ENCODE measurements around the gene IL9. TPM values are rescaled to one million over a fixed set of nuclear protein-coding genes. Genes with fewer than 3 reads are reported as not detected.

The IL9 gene
- total RNA-seq, 1 donor, result not detected

- H3K4me3 ChIP-seq (ENCODE audit: insufficient read depth, low read length), result no peak overlapping the region
- no peak overlapping the region for H3K27ac ChIP-seq (ENCODE audit: low read depth, low read length)
- H3K4me1 ChIP-seq (ENCODE audit: insufficient read depth, low read length), result no peaks in the 10 kb centered on the region
- no peaks in the 10 kb centered on the region for H3K9me3 ChIP-seq (ENCODE audit: low read depth, low read length)
- no peak overlapping the region for H3K4me2 ChIP-seq (ENCODE audit: insufficient read depth, low read length)
- H3K27me3 ChIP-seq (ENCODE audit: insufficient read depth, low read length), result peaks cover 41% of the 10 kb centered on the region
- no peak for DNase-seq (ENCODE audit: insufficient read length, low spot score, missing footprints)
- H3K36me3 ChIP-seq (ENCODE audit: insufficient read depth, low read length), result no peaks in the 10 kb centered on the region
- H4K20me1 ChIP-seq (ENCODE audit: insufficient read depth, low read length), result no peaks in the 10 kb centered on the region
- no peak overlapping the region for H2AFZ ChIP-seq (ENCODE audit: low read length)
- H3K79me2 ChIP-seq (ENCODE audit: insufficient read depth, low read length), result no peaks in the 10 kb centered on the region
- no peak for TF ChIP-seq CTCF (IDR thresholded peaks at IDR 0.05; ENCODE audit: extremely low read depth, low read depth, low read length)
Observed at GRCh38 chr5:135915466-135916001, 19.9 kb upstream of the IL9 start.

DNA sequence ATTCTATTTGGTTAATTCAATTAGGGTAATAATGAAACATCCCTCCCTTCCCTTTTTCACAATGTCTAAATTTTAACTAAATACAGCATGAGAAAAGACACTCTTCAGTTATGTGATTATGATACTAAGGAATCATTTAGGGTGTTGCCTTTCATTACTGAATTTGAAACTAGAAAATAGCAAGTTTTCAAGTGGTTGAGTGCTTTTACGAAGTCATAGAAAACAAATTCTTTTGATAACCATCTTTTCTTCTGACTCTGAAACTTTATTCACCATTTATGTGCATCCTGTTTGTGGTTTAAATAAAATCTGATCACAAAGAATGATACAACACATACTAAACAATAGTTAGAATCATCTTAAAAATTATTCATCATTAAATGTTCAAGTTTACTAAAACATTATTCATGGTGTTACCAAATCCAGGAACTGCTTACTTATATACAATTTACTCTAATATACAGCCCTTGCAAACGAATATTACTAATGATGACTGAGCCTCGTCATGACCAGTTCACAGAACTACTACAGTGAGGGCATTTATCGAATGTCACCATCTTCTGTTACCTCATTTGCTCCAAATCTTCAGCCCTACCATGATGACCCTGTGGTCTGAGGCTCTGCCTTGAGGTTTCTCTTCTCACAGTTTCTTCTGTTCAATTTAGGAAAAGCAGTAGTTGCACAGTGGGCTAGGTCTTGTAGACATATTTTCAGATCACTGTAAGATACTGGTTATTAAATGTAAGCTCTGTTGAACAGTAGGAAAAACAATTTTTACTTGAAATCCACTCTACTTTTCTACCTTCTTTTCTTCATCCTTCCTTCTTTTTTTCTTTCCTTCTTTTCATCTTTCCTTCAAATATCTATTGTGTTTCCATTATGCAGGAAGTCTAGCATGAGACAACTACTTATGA, 18.3 kb upstream of the IL9 start:
- Histone ChIP-seq H3K36me3 (ENCODE audit: insufficient read depth, low read length) (no peaks in the 10 kb centered on the region), H3K79me2 (ENCODE audit: insufficient read depth, low read length) (no peaks in the 10 kb centered on the region), H4K20me1 (ENCODE audit: insufficient read depth, low read length) (no peaks in the 10 kb centered on the region), H3K4me1 (ENCODE audit: insufficient read depth, low read length) (no peaks in the 10 kb centered on the region), H3K27ac (ENCODE audit: low read depth, low read length) (no peak overlapping the region), H3K9me3 (ENCODE audit: low read depth, low read length) (no peaks in the 10 kb centered on the region), H3K27me3 (ENCODE audit: insufficient read depth, low read length) (peaks cover 41% of the 10 kb centered on the region), H3K4me2 (ENCODE audit: insufficient read depth, low read length) (no peak overlapping the region), H3K4me3 (ENCODE audit: insufficient read depth, low read length) (no peak overlapping the region), H2AFZ (ENCODE audit: low read length) (no peak overlapping the region)
- TF ChIP-seq CTCF (IDR thresholded peaks at IDR 0.05; ENCODE audit: extremely low read depth, low read depth, low read length), result no peak
- no peak for DNase-seq (ENCODE audit: insufficient read length, low spot score, missing footprints)

DNA sequence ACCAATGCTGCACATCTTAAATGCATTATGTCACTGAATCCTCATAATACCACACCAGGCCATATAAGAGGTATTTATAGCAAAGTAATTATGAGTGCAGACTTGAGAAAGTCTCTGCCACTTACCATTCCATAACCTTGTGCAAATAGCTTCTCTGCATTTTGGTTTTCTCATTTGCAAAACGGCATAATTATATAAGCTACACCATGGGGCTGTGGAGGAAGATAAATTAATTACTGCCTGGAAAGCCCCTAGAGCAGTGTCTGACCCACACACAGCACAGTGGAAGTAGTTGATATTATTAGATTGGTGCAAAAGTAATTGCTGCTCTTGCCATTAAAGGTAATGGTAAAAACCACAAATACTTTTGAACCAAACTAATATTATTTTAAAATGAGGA, 9.5 kb upstream of the IL9 start:
- Histone ChIP-seq H3K79me2 (ENCODE audit: insufficient read depth, low read length) (no peaks in the 10 kb centered on the region), H3K4me3 (ENCODE audit: insufficient read depth, low read length) (no peak overlapping the region), H3K27ac (ENCODE audit: low read depth, low read length) (no peak overlapping the region), H3K36me3 (ENCODE audit: insufficient read depth, low read length) (no peaks in the 10 kb centered on the region), H4K20me1 (ENCODE audit: insufficient read depth, low read length) (no peaks in the 10 kb centered on the region), H3K4me1 (ENCODE audit: insufficient read depth, low read length) (no peaks in the 10 kb centered on the region), H2AFZ (ENCODE audit: low read length) (no peak overlapping the region), H3K27me3 (ENCODE audit: insufficient read depth, low read length) (peaks cover 60% of the 10 kb centered on the region), H3K4me2 (ENCODE audit: insufficient read depth, low read length) (no peak overlapping the region), H3K9me3 (ENCODE audit: low read depth, low read length) (no peaks in the 10 kb centered on the region)
- no peak for TF ChIP-seq CTCF (IDR thresholded peaks at IDR 0.05; ENCODE audit: extremely low read depth, low read depth, low read length)
- DNase-seq (ENCODE audit: insufficient read length, low spot score, missing footprints), result no peak

- H3K4me3 ChIP-seq (ENCODE audit: insufficient read depth, low read length), result no peak overlapping the region
- peaks cover 53% of the 10 kb centered on the region for H3K27me3 ChIP-seq (ENCODE audit: insufficient read depth, low read length)
- no peaks in the 10 kb centered on the region for H3K4me1 ChIP-seq (ENCODE audit: insufficient read depth, low read length)
- no peak overlapping the region for H2AFZ ChIP-seq (ENCODE audit: low read length)
- H3K4me2 ChIP-seq (ENCODE audit: insufficient read depth, low read length), result no peak overlapping the region
- H3K36me3 ChIP-seq (ENCODE audit: insufficient read depth, low read length), result no peaks in the 10 kb centered on the region
- no peaks in the 10 kb centered on the region for H3K79me2 ChIP-seq (ENCODE audit: insufficient read depth, low read length)
- no peaks in the 10 kb centered on the region for H4K20me1 ChIP-seq (ENCODE audit: insufficient read depth, low read length)
- DNase-seq (ENCODE audit: insufficient read length, low spot score, missing footprints), result no peak
- no peaks in the 10 kb centered on the region for H3K9me3 ChIP-seq (ENCODE audit: low read depth, low read length)
- TF ChIP-seq CTCF (IDR thresholded peaks at IDR 0.05; ENCODE audit: extremely low read depth, low read depth, low read length), result no peak
- H3K27ac ChIP-seq (ENCODE audit: low read depth, low read length), result no peak overlapping the region
Observed at GRCh38 chr5:135901633-135902032, 6.0 kb upstream of the IL9 start.
